Measurements from ENCODE around the gene CASP5. TPM values are rescaled to one million over a fixed set of nuclear protein-coding genes. Genes with fewer than 3 reads are reported as not detected.

The CASP5 gene
- total RNA-seq, 1 donor from 2014 or later: 5.8 TPM

DNA sequence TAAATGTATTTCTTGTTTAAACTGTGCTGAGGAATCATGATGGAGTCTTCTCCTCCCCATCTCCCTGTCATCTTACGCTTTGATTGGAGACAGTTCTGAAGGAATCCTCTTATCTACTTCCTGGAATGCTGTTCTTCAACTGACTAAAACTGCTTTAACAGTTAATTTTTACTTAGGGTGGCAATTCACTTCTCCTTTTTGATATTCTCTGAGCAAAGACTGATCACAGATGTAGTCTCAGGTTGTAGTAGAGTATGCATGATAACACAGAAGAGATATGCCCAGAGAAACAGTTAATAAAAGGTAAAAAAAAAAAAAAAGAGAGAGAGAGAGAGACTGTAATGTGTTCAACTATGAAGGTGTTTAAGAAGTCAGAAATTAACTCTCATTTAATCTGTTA, 1.4 kb upstream of the CASP5 start:
- intact Hi-C loops (cut with DNase I): no loop called here

DNA sequence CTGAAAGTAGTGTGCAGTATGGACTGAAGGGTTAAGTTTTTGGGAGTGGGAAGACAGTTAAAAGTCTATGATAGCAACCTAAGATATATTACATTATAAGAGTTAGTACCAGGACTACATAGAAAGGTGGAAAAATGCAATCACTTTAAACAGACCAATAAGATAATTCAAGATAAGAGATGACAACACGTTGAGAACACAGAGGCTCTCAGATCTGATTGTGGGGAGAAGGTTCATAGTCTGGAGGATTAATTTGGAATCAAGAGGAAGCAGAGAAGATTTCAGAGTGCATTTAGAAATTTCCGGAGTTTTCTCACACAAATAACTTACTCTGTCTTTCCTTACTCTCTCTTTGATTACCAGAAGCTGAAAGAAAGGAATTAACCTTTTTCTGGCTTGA, 441 bp downstream of the CASP5 start:
- Histone ChIP-seq H3K4me1 (no peaks in the 10 kb centered on the region), H3K27ac (peak overlapping the region; percentile 31), H3K9me3 (no peaks in the 10 kb centered on the region), H3K27me3 (ENCODE audit: low read depth) (no peaks in the 10 kb centered on the region), H3K36me3 (peaks cover 22% of the 10 kb centered on the region), H3K4me3 (peak overlapping the region; percentile 3)
- intact Hi-C loops (cut with DNase I): no loop called here
- no peak for ATAC-seq
- no peak for DNase-seq
- TF ChIP-seq, protein P1, sequence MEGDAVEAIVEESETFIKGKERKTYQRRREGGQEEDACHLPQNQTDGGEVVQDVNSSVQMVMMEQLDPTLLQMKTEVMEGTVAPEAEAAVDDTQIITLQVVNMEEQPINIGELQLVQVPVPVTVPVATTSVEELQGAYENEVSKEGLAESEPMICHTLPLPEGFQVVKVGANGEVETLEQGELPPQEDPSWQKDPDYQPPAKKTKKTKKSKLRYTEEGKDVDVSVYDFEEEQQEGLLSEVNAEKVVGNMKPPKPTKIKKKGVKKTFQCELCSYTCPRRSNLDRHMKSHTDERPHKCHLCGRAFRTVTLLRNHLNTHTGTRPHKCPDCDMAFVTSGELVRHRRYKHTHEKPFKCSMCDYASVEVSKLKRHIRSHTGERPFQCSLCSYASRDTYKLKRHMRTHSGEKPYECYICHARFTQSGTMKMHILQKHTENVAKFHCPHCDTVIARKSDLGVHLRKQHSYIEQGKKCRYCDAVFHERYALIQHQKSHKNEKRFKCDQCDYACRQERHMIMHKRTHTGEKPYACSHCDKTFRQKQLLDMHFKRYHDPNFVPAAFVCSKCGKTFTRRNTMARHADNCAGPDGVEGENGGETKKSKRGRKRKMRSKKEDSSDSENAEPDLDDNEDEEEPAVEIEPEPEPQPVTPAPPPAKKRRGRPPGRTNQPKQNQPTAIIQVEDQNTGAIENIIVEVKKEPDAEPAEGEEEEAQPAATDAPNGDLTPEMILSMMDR (IDR thresholded peaks at IDR 0.05): no peak

More for the DNA sequence above, 1.4 kb upstream of the CASP5 start:
- TF ChIP-seq, protein P1 (IDR thresholded peaks at IDR 0.05): no peak
- peaks cover 41% of the 10 kb centered on the region for H3K36me3 ChIP-seq
- H3K27ac ChIP-seq: no peak overlapping the region
- H3K4me1 ChIP-seq: no peaks in the 10 kb centered on the region
- H3K27me3 ChIP-seq (ENCODE audit: low read depth): no peaks in the 10 kb centered on the region
- DNase-seq (no peak), ATAC-seq (no peak)
- H3K4me3 ChIP-seq: no peak overlapping the region
- no peaks in the 10 kb centered on the region for H3K9me3 ChIP-seq

DNA sequence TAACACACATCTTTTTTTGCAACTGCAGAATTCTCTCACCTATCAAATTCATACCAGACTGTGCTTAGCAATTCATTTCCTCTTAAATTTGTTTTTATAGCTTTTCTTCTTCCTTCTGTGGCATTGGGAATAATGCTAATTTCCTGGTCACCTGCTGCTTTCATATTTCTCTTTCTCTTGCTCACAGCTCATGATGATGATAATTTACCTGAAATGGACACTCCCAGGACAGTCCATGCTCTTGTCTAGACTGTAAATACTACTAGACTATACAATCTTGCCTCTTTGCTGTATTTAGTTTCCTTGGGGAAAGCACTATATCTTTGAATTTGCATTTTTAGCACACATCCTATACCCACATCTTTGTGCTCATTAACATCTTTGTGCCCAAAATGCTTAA, 15.5 kb downstream of the CASP5 start:
- TF ChIP-seq, protein P1 (IDR thresholded peaks at IDR 0.05): no peak
- intact Hi-C loops (cut with DNase I): no loop called here
- no peak for ATAC-seq
- Histone ChIP-seq H3K27me3 (ENCODE audit: low read depth) (no peaks in the 10 kb centered on the region), H3K4me1 (no peaks in the 10 kb centered on the region), H3K27ac (no peak overlapping the region), H3K9me3 (no peaks in the 10 kb centered on the region), H3K36me3 (no peaks in the 10 kb centered on the region), H3K4me3 (no peak overlapping the region)
- no peak for DNase-seq

DNA sequence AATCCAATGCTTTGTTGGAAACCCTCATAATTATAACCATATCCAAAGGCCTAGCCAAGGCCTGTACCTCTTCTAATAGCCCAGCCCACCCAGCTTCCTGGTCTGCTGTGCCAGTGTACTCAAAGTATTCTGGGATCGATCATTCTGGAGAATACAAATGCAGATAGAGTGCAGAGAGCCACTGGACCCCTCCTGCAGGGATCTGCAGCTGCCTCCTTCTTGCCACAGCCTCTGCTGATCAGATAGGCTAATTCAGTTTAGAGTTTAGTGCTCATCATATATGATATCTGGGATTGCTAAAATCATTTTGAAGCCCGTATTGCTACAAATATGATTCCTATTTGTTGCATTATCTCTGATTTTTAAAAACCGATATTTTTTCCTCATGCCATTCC, 17.5 kb downstream of the CASP5 start:
- H3K27me3 ChIP-seq (ENCODE audit: low read depth): no peaks in the 10 kb centered on the region
- DNase-seq: no peak
- no peaks in the 10 kb centered on the region for H3K4me1 ChIP-seq
- no peak for ATAC-seq
- H3K27ac ChIP-seq: no peak overlapping the region
- no peak overlapping the region for H3K4me3 ChIP-seq
- intact Hi-C loops (cut with DNase I): no loop called here
- H3K36me3 ChIP-seq: no peaks in the 10 kb centered on the region
- H3K9me3 ChIP-seq: no peaks in the 10 kb centered on the region
- TF ChIP-seq, protein P1 (IDR thresholded peaks at IDR 0.05): no peak

DNA sequence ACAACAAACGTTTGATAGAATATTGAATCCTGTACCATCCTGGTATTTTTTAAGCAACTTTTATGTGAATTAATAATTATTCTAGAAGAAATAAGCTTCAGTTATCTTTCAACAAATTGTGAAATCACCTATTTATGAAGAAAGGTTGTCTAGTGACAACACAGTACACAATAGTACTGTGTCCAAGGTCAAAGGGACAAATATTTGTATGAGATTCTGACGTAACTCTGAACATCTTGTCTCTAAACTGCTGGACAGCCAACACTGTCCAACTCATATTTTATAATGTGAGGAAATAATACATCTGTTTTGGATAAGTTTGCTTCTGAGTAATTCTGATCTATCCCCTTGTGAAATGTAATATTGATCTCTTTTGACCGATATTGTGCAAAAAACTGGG, 18.9 kb downstream of the CASP5 start:
- Histone ChIP-seq H3K9me3 (no peaks in the 10 kb centered on the region), H3K4me1 (no peaks in the 10 kb centered on the region), H3K27me3 (ENCODE audit: low read depth) (no peaks in the 10 kb centered on the region), H3K27ac (no peak overlapping the region), H3K4me3 (no peak overlapping the region), H3K36me3 (no peaks in the 10 kb centered on the region)
- intact Hi-C loops (cut with DNase I): no loop called here
- no peak for DNase-seq
- ATAC-seq: no peak
- TF ChIP-seq, protein P1 (IDR thresholded peaks at IDR 0.05): no peak

DNA sequence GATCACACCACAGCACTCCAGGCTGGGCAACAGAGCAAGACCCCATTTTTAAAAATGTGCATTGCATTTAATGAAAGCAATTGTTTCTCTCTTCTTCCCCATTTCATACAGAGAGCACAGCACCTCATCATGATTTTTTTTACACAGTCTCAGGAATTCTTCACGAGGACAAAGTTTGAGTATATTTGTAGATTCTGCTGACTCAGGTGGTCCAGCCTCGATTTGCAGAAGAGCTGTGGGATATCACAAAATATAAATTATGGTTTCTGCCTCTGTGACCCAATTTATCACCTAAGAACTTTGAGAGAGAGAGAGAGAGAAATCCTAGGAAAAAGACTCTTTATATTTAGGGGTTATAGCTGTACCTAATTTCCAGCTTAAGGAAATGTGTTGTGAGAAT, 19.8 kb downstream of the CASP5 start:
- intact Hi-C loops (cut with DNase I): no loop called here
- H3K27ac ChIP-seq: no peak overlapping the region
- no peaks in the 10 kb centered on the region for H3K9me3 ChIP-seq
- no peak for ATAC-seq
- H3K27me3 ChIP-seq (ENCODE audit: low read depth): no peaks in the 10 kb centered on the region
- no peaks in the 10 kb centered on the region for H3K4me1 ChIP-seq
- no peak for DNase-seq
- no peak overlapping the region for H3K4me3 ChIP-seq
- no peaks in the 10 kb centered on the region for H3K36me3 ChIP-seq
- TF ChIP-seq, protein P1 (IDR thresholded peaks at IDR 0.05): no peak

All from lower lobe of right lung (tissue), 2 donors.